Ovary (tissue), 3 donors: ENCODE data around the gene IQGAP2.

ENCODE experiments used
- CTCF ChIP-seq, 3 donors: fragments of 450-650 bp in 2 of 3; fragments of 200-600 bp in 1 of 3; IDR thresholded peaks; one replicate each; pipeline versions ENCODE4 v1.5.1 to v1.8.0; 2016 to 2022; ENCODE audit warnings: antibody characterized with exemption in 3 of 3, mild to moderate bottlenecking in 1 of 3
- POLR2A ChIP-seq: fragments of 450-650 bp; IDR thresholded peaks from one replicate; pipeline ENCODE4 v1.6.1; 2017; ENCODE audit warnings: antibody characterized with exemption, mild to moderate bottlenecking, moderate library complexity
- donor health status: DM: no; HTN: no; CAD: no.

GRCh38 chr5:76490960-76491359 lies 87.9 kb downstream of the IQGAP2 start:
- TF ChIP-seq CTCF (IDR thresholded peaks at IDR 0.05) (no peak), POLR2A (no peak)
